ENCODE data around the gene CERS1.

DNA sequence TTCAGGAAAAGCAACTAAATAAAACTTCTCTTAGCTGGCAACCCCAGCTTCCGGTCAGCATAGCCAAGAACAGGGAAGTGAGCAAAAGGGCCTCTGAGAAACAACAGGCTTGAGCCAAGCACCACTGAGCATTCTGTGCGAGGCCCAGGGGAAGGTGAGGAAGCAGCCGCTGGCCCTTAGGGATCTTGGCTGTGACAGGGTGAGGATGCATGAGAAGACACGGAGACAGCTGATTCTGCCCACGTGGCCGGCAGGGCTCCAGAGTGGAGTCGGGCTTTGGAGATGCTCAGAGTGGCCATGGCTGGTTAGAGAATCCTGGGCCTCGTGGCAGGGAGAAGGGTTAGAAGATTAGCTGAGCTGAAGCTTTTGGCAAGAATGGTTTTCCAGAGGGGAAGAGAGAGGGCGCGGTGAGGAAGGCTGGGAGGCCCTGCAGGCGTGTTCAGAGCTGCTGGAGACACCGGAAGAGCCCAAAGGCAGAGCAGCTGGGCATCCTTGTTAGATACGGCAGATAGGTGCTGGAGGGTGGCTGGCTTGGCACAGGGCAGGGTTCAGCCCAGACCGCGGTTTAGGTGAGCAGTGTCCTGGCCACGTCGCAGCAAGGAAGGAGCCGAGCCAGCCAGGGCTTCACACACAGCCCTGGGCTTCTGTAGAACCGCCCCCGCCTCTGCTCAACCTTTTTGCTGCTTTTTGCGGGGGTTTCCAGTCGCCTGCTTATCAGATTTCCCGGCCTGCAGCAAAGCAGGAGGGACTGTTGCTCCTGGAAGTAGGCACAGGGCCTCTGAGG lies 46.9 kb downstream of the CERS1 start:
- TF ChIP-seq EZH2 (IDR thresholded peaks at IDR 0.05; ENCODE audit: insufficient read depth, poor library complexity, severe bottlenecking) (no peak), EZH2phosphoT487 (IDR thresholded peaks at IDR 0.05; ENCODE audit: insufficient read depth, low read depth) (no peak)
